ENCODE results near the gene HS3ST3A1.

DNA sequence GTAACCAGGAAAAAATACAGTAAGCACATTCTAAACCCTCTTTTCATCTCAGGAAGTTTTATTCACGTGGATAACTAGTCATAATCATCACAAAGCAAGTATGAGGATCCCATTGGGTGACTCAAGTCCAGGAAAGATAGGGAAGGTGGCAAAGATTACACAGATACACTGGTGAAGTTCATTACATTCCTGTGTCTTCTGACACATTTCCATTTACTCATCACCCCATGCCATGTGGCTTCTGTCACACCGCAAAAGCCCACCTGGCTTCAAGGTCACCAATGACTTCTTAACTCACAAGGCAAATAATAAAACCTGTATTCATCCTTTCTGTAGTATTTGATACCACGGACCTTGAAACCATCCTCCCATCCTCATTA, 17.0 kb downstream of the HS3ST3A1 start:
- TF ChIP-seq EZH2phosphoT487 (IDR thresholded peaks at IDR 0.05; ENCODE audit: insufficient read depth, low read depth) = no peak
- no peak for TF ChIP-seq EZH2 (IDR thresholded peaks at IDR 0.05; ENCODE audit: insufficient read depth, poor library complexity, severe bottlenecking)

Data from GM23248 (cell line).